Astrocyte (in vitro differentiated cells and primary cell): Measurements from ENCODE around the gene SAFB2.

Source experiments
- CTCF ChIP-seq: IDR thresholded peaks from 2 replicates; pipeline ENCODE4 v1.5.1; 2011; ENCODE audit warnings: low read depth, mild to moderate bottlenecking, inconsistent platforms, low read length, moderate library complexity; ENCODE audit not compliant: insufficient read depth
- EZH2 ChIP-seq: IDR thresholded peaks from 2 replicates; pipeline ENCODE4 v1.6.1; 2012; ENCODE audit warnings: mild to moderate bottlenecking, low read length, inconsistent platforms; ENCODE audit not compliant: insufficient read depth

- no peak for TF ChIP-seq CTCF
- no peak for TF ChIP-seq EZH2
Observed at GRCh38 chr19:5563008-5563431, 59.6 kb downstream of the SAFB2 start.
